ENCODE results near the gene TRAF3IP1.

DNA sequence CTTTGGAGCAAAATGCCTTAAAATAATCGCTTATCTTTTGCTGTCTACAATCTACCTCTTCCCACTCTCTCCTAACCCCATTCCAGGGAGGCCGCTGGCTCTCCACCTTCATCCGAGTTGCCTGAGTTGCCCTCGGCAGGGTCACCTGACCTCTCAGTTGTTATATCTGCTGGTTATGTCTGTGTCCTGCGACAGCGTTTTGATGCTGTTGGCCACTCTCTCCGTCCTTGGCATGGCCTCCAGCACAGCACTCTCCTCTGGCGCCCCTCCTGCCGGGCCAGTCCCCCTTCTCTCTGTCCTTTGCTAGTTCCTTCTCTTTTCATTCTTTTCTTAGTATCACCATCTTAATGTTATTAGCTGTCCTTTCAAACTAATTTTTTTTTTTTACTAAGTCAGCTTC, 41.6 kb downstream of the TRAF3IP1 start:
- TF ChIP-seq, protein P1, sequence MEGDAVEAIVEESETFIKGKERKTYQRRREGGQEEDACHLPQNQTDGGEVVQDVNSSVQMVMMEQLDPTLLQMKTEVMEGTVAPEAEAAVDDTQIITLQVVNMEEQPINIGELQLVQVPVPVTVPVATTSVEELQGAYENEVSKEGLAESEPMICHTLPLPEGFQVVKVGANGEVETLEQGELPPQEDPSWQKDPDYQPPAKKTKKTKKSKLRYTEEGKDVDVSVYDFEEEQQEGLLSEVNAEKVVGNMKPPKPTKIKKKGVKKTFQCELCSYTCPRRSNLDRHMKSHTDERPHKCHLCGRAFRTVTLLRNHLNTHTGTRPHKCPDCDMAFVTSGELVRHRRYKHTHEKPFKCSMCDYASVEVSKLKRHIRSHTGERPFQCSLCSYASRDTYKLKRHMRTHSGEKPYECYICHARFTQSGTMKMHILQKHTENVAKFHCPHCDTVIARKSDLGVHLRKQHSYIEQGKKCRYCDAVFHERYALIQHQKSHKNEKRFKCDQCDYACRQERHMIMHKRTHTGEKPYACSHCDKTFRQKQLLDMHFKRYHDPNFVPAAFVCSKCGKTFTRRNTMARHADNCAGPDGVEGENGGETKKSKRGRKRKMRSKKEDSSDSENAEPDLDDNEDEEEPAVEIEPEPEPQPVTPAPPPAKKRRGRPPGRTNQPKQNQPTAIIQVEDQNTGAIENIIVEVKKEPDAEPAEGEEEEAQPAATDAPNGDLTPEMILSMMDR (IDR thresholded peaks at IDR 0.05), result no peak
- no peak for TF ChIP-seq POLR2A (IDR thresholded peaks at IDR 0.05)
